GM19035 (cell line): ENCODE results near the gene PRKCE.

ENCODE experiments used
- ATAC-seq: cut with Tn5 transposase; IDR thresholded peaks from one replicate; pipeline ENCODE4 v1.9.1; 2021; ENCODE audit not compliant: unreplicated experiment

PRKCE gene

DNA sequence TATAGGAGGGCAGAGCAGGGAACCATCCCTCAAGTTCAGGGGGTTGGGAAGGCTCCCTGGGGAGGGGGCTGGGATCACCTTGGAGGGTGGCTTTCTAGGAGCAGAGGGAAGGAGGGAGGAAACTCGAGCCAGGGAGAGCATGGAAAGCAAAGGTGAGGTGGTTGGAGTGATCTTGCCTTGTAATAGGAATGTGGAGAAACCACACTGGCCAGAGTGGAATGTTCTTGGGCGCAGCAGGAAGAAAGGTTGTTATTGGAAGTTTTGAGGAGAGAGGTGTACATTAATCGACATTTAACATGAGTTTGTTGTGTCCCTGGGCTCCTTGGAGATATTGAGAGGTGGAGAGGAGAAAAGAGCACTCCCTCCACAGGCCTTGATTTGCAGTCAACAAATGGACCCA, 272.2 kb downstream of the PRKCE start:
- no peak for ATAC-seq

DNA sequence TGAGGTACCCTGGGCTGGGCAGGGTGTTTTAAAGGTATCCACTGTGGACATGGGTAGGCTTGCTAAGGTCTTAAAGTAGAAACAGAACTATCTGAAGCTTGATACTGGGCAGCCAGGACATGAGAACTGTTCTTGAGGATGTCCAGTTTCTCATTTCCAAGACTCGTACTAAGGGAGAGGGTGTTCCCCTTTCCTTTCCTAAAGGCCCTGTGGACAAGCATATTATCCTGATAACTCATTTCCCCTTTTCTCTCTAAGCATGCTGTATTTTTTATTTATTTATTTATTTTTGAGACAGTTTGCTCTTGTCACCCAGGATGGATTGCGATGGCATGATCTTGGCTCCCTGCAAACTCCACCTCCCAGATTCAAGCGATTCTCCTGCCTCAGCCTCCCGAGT, 273.6 kb downstream of the PRKCE start:
- ATAC-seq = no peak

DNA sequence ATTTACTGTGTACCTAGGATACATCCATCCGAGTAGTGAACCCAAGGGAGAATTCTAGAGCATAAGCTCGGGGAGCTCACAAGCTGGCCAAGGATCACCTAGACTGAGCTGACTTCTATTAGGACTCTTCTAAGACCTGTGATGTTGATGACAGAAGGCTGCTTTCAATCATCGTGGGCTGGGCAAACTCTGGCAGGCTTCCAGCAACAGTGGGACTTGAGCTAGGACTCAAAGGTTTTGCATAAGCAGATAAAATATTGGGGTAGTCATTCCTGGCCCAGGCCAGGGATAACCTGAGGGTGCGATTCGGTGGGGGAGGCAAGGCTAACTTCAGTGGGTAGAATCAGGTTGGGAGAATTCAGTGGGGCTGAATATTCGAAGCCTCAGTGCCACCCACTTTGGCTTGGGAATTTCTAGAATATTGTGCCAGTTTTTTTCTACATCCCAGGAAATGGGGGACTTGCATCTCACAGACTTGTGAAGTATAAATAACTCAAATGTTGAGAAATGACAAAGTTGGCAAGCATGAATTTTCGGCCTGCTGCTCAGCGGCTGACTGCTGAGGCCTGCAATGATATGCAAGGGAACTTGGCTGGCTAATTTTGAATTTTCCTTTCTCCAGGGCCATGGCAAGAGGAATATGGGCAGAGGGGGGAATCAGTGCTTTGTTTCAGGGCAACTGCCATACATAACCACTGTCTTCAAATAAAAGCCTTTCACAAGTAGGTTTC, 274.3 kb downstream of the PRKCE start:
- ATAC-seq = no peak

DNA sequence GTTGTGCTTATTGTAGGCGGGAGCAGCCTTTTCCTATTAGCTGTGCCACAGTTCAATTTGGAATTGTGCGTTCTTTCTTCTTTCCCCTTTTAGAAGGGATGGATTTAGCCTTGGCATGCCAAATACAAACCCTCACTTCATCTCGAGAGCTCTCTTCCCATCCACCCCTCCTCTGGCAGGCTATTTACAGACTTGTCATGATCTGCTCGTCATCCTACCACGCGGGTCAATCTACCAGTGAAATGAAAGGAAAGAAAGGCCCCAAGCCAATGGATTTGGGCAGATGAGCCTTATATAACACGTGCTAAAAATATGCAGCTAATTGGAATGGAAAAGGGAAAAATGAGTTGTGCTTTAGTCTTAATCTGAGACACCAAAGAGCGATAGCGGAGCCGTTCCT, 277.5 kb downstream of the PRKCE start:
- no peak for ATAC-seq

DNA sequence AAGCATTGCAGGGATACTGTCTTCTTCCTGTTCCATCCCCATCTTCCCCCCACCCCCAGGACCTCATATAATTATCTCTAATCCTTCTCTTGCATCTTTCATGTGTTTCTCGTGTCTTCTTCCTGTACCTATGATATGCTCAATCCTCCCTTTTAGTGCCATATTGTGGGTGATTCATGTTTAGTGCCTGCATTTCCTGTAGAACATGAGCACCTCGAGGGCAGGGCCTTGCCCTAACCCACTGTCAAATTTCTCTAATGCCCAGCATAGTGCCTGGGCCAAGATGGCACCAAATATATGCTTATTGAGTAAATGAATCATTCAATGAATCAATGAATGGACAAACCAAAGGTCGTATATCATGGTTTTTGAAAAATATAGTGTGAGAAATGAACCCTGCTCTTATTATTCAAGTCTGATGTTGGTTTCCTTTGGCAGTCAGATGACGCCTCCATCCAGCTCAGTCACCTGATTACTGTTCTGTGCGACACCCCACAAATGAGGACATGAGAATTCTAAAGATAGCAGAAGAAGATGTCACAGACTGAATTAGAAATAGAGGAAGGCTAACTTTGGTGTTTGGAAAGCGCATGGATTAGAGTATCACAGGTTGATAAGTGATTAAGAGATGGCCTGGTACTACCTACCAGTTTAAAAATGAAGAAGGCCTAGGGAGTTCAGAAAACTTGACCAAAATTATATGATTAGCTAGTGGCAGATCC, 278.4 kb downstream of the PRKCE start:
- no peak for ATAC-seq

DNA sequence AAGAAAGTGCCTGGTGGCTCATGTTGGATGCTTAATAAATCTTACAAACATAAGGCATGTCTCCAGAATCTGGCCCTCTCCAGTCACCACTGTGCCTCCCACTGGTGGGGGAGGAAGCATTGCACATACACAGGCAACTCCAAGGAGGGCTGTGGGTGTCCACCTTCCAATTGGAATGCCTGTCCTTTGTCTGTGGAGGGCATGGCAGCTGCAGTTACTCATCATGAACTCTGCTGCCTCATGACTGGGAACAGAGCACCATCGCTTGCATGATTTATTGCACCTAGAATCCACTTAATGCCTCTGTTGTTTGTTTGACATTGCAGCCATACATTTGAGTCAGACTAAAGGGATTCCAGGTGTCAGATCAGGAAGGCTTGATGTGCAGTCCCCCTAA, 278.9 kb downstream of the PRKCE start:
- ATAC-seq = no peak

DNA sequence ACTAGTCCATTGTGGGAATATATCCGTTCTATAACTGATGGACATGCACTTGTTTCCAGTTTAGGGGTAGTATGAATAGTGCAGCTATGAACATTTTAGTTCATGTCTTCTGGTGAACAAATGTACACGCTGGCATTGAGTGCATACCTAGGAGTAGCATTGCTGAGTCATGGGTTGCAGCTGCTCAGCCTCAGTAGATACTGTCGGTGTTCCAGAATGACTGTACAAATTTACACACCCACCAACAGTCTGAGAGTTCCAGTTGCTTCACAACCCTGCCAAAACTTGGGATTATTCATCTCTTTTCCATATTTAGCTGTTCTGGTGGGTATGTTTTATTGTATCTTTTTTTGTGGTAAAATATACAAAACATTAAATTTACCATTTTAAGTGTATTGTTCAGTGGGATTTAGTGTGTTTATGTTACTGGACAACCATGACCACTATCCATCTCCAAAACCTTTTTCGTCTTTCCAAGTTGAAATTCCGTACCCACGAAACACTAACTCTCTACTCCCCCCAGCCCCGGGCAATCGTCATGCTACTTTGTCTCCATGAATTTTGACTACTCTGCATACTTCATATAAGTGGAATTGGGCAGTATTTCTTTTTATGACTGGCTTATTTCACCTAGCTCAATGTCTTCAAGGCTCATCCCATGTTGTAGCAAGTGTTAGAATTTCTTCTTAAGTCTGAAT, 281.0 kb downstream of the PRKCE start:
- ATAC-seq = no peak

DNA sequence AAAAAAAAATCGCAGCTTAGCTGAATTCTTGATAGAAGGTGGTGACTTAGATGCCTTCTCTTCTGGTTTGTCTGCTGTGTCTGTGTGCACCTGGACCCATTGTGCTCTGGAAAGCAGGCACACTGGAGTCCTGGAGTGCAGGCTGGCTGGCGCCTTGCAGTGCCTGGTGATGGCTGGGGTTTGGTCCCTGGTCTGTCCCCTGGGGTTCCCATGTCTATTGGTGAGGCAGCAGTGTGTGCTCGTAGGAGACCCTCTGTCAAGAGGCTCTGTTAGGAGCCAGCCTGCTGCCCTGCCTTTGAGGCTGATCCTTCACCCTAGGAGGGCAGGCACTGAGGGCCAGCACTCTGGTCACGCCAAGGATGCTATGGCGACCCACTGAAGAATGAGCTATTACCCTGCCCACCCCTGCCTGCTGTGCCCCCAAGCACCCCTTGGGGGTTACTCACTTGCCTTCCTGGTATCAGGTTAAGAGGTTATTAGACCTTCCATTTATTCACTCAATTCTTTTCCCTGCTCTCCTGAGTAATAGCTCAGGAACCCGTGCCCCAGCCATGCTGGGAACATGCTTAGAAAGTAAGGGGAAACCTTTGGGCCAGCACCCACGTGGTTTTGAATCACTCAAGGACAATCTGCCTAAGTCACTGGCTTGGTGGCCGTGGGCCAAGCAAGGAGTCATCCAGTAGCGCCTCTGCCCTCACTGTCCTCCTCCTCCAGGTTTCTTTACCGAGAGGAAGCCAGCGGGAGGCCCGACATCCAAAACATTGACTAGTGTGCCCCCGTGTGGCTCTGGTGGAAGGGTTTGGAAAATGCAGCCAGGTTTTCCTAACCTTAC, 284.5 kb downstream of the PRKCE start:
- ATAC-seq = no peak

DNA sequence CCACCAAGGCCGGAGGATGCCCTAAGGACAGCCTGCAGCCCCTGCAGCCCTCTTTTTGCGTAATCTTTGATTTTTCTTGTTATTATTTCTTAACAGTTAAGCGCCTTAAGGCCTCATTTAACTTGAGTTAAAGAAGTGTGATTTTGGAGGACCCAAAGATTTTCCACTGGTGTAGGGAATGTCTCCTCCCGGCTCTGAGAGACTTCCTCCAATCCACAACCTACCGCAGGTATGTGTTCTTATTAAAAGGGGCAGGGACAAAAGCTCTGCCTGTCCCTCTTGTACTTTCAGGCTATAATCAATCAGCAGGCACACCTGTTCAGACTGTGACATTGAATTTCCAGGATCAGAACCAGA, 285.1 kb downstream of the PRKCE start:
- ATAC-seq = no peak

DNA sequence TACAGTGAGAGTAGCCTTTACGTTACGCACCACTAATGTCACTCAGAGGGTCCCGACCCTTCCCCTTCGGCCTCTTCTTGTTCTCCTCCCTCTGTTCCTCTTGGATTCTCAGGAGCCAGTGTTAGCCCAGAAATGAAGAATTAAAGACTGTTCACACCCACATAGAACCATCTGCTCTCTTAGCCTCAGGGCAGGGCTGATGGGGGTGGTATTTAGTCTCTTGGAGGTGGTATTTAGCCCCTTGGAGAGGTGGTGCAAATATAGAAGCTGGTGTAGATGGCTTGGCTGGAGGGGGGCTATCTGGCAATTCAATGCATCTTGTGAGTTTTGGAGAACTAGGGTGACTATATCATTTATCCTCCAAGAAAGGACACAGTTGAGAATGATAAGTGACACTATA, 286.5 kb downstream of the PRKCE start:
- no peak for ATAC-seq

DNA sequence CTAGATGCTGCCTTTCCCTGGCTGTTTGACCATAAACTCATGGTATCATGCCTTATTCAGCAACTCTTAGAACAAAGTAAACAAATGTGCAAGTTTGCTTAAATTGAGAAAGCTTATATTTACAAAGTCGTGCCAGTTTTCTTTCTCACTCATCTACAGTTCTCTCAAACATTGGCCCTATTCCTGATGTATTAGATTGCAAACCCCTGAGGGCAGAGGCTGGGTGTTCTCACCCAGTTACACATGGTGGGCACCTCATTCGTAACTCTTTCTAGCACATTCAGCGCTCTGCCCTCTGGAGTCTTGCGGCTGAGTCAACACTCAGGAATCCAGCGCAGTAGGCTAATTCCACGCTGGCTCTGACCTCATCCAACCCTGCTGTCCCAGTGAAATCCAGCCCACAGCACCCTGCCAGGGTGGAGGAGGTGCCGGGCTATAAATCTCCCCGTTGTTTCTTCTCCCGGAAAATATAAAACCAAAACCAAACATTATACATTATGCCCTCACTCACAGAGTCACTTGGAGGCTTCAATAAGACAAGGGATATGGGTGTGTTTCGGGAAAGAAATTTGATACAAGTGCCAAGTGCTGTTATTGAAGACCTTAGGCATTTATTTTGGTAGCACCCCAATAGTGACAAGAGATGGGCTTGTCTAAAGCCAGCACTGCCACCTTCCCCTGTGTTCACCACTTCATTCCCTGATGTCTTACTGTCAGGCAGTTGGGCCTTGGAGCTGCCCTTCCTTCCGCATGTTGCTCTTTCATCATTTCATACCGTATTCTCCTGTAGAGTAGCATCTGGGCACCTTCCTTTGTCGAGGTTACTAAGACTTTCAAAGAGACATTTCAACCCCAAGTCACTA, 287.4 kb downstream of the PRKCE start:
- no peak for ATAC-seq

DNA sequence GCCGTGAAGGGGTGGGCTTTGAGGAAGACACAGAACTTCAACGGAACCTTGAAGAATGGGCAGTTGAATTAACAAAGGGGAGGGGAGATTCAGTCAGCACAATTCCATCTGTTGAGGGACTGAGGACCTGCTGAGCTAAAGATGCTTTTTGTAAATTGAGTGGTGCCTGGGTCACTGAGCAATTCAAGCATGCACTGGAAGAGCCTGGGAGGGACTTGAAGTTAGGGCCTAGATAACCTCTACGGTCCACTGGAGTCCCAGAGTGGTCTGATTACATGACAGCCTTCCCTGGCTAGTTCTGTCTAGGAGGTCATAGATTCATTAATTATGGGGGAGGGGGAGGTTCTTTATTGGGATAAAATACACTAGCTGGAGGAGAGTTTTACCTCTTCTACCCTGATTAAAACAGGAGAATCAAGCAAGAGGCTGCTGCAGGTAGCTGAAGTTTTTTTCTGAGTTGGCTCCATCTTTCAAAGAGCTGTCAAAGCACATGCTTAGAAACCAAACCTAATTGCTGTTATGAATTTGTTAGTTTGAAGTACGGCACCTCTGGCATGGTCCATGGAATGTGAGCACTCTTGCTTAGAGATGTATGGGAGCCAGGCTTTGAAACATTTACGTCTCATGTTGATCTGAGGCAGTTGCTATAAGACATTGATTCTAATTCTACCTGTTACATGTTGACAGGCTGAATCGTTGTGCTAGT, 290.2 kb downstream of the PRKCE start:
- no peak for ATAC-seq

DNA sequence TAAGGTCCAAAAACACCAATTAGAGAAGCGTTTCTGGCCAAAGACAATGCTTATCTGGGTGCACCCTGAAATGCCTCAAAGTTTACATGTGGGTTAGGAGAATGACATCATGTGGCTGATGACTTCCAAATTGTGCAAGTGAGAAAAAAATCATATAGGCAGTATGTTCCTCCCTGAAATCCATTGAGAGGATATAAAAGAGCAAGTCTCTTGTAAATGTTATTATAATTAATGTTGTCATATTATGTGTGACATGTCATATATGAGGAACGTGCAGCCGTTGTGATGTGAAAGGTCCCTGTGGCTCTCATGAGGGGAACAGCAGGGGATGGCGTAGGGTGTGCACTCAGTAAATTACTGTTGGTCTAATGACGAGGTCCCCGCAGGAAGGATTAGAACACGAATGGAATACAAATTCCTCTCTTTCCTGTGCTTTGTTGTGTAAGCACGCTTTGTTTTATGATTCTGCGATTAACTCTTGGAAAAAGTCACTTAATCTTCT, 290.8 kb downstream of the PRKCE start:
- ATAC-seq = no peak

DNA sequence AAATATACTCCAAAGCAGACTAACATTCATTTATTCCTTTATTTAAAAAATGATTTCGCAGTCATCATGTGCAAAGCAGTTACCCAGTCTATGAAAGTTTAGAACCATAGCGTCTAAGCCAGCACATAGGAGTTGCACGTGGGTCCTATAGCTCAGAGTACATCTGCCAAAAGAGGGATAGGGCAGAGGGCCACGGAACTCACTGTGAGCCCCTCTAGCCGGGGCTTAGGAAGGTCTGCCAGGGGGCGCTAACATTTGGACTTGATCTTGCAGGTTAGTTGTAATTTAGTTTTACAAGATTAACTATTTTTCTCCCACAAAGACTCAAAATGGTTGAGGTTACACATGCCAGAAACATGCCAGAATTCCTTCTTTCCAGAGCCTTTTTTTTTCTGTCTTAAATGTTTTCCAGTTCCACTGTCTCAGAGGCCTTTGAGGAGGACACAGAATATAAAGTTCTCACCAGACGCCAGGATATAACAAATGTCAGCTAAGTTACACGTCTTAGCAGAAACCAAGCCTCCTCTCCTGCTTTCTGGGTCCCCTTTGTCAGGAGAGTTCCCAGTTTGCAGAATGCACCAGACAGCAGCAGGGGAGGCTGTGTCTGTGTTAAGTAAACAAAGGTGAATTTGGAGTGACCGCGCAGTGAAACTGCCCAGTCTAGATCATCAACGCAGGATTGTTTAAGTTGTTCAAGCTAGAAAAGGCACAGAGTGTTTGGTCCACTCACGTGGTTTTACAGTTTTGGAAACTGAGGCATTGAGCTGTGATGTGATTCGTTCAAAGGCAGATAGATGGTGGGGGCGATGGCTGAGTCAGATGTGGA, 292.0 kb downstream of the PRKCE start:
- no peak for ATAC-seq

DNA sequence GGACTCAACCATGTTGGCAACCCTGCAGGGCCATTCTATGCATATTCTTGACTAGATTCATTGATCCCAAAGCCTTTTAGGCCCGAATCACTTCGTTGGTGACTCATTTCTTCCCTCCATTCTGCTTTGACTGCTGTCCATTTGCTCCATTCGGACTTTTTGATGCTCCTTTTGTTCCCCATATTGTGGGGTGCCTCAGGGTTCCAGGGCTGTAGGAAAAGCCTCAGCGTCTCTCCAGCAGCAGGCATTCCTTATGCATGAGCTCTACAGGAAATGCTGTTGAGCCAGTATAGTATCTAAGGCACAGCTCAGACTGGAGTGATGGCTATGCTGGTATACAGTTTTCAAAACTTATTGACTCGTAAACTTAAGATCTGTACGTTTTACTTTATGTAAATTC, 292.6 kb downstream of the PRKCE start:
- ATAC-seq = no peak

DNA sequence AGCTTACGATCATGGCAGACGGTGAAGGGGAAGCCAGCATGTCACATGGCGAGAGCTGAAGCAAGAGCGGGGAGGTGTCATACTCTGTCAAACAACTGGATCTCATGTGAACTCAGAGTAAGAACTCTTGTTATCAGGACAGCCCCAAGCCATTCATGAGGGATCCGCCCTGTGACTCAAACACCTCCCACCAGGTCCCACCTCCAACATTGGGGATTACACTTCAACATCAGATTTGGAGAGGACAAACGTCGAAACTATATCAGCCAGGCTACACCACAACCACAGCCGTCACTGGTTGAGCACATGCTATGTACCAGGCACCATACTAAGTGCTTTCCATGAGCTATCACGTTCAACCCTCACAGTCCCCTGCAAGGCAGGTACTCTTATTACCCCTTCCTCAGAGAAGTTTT, 293.8 kb downstream of the PRKCE start:
- ATAC-seq = no peak

DNA sequence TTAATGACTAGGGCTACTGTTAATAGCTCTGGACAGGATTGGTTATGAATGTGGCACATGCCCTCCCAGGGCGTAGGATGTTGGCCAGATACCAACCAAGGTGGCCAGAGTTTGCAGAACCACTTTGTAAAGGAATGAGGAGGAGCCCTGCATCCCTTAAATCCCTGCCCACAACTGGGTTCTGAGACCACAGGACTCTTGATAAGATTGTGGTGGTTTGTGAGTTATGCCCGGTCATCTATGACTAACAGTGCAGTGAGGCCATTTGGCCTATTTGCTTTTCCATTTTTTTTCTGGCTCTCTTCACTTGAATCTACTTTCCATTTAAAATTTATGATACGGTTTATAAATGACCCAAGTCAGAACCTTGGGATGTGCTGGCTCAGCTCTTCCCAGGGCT, 294.5 kb downstream of the PRKCE start:
- no peak for ATAC-seq

DNA sequence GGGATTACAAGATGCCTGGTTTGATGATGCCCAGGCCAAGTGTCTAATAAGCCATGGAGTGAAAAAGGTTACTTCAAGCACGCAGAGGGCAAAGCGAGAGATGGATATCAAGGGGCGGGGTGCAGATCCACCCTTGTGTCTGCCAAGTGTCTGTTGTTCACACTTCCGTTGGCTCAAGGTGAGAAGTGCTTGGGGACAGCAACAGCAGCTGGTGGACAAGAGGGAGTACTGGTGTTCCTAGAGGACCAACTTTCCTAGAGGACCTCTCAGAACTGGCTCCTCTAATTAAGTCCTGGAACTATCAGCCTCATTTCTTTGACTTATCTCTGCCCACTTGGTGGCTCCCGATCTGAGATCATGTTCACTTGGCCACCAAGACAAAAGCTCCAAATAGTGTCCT, 299.1 kb downstream of the PRKCE start:
- no peak for ATAC-seq
